ENCODE data around the gene CATSPER4.

- TF ChIP-seq CTCF (IDR thresholded peaks at IDR 0.05): no peak
- TF ChIP-seq POLR2A (IDR thresholded peaks at IDR 0.05): no peak
Observed at GRCh38 chr1:26221094-26221493, 30.7 kb downstream of the CATSPER4 start.

Data from right lobe of liver (tissue), 4 donors.